Retinal pigment epithelial cell (primary cell): Measurements from ENCODE around the gene OR6B3.

Experiments
- DNase-seq: peaks from one replicate; pipeline ENCODE4 v3.0.0-alpha.2; 2010; ENCODE audit warnings: low read depth
- H3K4me3 ChIP-seq: 2 replicates; pipeline ENCODE4 v1.5.1; 2011; ENCODE audit warnings: mild to moderate bottlenecking, low read length, control low read depth, moderate library complexity
- TF ChIP-seq, protein P1 (sequence below): conservative IDR thresholded peaks from 2 replicates; pipeline ENCODE4 v1.5.1; 2011; ENCODE audit warnings: low read depth, low read length, control low read depth, inconsistent platforms

Gene OR6B3

DNA sequence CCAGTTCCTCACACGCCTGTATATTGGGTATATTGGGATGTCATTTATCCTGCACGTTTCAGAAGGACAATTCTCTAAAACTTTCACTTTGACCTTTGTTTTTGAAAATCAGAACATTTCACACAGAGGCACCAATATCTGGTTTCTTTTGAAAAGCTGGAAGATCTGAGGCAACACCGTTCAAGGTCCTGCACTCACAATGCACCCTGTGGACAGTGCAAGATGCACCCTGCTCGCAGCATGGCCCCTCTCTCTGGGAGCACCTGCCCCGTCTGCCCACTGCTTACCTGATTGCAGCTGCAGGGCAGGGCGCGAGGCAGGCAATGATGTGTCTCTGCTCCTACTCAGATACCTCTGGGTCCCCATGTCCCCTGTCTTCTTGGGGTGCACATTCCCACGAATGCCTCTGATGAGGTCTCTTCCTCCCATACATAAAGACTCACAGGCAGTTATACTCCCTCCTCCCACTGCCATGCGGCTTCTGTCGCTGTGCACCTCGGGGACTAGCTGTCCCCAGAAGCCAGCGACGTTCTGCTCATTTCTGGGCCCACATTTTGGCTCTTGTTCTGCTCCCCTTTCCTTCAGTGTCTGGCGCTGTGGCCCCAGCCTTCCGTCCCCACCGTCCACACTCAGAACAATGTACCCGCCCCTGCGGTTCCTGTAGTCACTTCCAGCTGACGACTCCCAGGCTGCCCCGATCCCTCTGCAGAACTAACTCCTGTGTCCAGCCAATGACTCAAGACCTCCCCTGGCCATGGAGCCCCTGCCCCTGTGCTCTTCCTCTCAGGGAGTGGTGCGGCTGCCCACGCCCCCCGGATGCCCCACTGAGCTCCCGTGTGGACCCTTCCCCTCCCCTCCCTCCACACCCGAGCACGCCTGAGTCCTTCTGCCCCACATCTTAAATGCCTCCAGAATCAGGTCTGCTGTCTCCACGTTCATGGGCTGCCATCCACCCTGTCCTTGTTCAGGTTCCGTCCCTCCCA lies at the start of gene OR6B3:
OR6B3 (minus strand) TSS at position 349 of the 983 bp plus-strand sequence.
- H3K4me3 ChIP-seq: no peak within 1 kb of the TSS
- DNase-seq: no peak
- TF ChIP-seq, protein P1, sequence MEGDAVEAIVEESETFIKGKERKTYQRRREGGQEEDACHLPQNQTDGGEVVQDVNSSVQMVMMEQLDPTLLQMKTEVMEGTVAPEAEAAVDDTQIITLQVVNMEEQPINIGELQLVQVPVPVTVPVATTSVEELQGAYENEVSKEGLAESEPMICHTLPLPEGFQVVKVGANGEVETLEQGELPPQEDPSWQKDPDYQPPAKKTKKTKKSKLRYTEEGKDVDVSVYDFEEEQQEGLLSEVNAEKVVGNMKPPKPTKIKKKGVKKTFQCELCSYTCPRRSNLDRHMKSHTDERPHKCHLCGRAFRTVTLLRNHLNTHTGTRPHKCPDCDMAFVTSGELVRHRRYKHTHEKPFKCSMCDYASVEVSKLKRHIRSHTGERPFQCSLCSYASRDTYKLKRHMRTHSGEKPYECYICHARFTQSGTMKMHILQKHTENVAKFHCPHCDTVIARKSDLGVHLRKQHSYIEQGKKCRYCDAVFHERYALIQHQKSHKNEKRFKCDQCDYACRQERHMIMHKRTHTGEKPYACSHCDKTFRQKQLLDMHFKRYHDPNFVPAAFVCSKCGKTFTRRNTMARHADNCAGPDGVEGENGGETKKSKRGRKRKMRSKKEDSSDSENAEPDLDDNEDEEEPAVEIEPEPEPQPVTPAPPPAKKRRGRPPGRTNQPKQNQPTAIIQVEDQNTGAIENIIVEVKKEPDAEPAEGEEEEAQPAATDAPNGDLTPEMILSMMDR: no peak

DNA sequence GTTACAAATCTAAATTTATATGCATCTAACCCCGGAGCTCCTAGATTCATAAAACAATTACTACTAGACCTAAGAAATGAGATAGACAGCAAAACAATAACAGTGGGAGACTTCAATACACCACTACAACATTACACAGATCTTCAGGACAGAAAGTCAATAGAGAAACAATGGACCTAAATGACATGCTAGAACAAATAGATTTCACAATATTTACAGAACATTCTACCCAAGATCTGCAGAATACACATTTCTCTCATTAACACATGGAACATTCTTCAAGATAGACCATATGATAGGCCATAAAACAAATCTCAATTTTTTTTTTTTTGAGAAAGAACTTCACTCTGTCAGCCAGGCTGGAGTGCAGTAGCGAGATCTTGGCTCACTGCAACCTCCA lies 45.0 kb upstream of the OR6B3 start:
- no peak overlapping the region for H3K4me3 ChIP-seq
- DNase-seq: no peak
- TF ChIP-seq, protein P1: no peak

DNA sequence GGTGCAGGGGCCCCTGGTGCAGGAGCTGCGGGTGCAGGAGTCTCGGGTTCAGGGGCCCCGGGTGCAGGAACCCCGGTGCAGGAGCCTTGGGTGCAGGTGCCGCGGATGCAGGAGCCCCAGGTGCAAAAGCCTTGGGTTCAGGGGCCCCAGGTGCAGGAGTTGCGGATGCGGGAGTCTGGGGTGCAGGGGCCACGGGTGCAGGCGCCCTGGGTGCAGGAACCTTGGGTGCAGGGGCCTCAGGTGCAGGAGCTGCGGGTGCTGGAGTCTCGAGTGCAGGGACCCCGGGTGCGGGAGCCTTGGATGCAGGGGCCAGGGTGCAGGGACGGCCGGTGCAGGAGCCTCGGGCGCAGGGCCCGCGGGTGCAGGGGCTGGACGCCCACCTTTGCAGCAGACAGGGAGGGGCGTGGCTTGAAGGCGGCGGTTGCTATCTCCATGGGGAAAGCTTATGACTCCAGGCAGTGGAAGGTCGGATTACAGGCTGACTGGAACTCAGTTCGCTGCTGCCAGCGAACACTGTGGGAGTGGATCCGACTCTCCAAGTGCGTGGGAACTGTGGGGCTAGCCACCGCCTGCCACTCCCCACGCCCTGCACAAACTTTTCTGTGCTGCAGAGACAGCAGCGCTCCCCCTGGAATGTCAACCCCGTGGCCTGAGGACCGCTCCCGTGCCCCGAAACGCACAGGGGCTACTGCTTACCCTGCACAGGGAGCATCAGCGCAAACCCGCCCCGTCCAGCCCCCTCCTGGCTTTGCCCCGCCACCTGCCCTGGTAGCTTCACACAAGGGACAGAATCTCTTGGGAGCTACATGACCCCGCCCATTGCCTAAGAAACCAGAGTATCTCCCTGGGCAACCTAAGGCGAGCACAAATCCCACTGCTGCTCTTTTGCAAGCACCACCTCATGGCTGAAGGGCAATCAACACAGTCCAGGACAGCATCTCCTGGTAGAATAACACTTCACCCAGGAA lies 42.5 kb upstream of the OR6B3 start:
- no peak overlapping the region for H3K4me3 ChIP-seq
- DNase-seq: no peak
- TF ChIP-seq, protein P1: no peak

DNA sequence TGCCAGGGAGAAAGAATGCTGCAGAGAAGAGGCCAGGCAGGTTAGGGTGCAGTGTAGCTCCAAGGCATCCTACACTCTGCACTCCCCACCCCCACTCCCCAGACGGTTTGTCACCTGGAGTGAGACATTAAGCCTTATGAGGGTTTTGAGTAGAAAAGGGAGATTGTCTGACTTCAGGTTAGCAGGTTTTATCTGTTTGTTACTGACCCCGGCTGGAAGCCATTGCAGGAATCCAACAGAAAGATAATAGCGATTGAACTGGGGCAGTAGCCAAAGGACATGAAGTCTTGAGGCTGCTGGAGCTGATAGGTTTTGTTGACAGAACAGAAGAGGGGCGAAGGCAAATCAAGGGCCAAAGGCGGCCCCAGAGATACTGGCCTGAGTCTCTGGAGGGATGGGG lies 36.0 kb upstream of the OR6B3 start:
- no peak overlapping the region for H3K4me3 ChIP-seq
- DNase-seq: no peak
- TF ChIP-seq, protein P1: no peak

DNA sequence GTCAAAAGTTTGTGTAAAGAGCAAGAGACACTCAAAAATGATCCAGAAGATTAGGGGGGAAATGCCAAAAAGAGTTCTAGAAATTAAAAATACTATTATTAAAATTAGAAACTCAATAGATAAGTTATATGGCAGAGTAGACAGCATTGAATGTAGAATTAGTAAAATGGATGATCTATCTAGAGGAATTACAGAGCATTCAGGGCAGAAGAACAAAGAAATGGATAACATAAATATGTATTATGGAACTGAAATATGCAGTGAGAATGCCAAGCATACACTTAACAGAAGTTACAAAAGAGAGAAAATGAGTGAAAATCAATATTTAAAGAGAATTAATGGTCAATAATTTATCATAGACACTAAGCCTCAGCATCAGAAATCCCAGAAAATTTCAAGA lies 33.2 kb upstream of the OR6B3 start:
- TF ChIP-seq, protein P1: no peak
- no peak for DNase-seq
- no peak overlapping the region for H3K4me3 ChIP-seq

DNA sequence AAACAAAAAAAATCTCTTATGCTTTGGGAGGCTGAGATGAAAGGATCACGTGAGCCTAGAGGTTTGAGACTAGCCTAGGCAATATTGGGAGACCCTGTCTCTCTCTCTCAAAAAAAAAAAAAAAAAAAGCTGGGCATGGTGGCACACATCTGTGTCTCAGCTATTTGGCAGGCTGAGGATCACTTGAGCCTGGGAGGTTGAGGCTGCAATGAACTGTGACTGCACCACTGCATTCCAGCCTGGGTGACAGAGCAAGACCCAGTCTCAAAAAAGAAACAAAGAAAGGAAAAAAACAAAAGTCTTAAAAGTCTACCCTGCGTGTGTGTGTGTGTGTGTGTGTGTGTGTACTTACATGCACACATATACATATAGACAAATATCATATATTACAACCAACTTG lies 25.3 kb upstream of the OR6B3 start:
- no peak overlapping the region for H3K4me3 ChIP-seq
- TF ChIP-seq, protein P1: no peak
- no peak for DNase-seq
